Liver (tissue), 9 donors: Measurements from ENCODE around the gene CDC14A. TPM values are rescaled to one million over a fixed set of nuclear protein-coding genes. Genes with fewer than 3 reads are reported as not detected.

Experiments
- DNase-seq: peaks from one replicate; pipeline ENCODE4 v3.0.0-alpha.2; 2017; ENCODE audit warnings: low spot score
- H3K27ac ChIP-seq, 2 donors: one replicate each; pipeline ENCODE4 v1.7.0; 2013; ENCODE audit warnings: inconsistent platforms in 2 of 2, low read length in 2 of 2, control low read depth in 1 of 2, low read depth in 1 of 2, mild to moderate bottlenecking in 1 of 2
- H3K27me3 ChIP-seq, 4 donors: one replicate each; pipeline versions ENCODE4 v1.6.1 to v1.7.0; 2013; ENCODE audit warnings: low read length in 3 of 4, inconsistent platforms in 1 of 4, mild to moderate bottlenecking in 1 of 4, moderate library complexity in 1 of 4; ENCODE audit not compliant: control insufficient read depth in 4 of 4, insufficient read depth in 4 of 4
- H3K36me3 ChIP-seq, 4 donors: one replicate each; pipeline versions ENCODE4 v1.6.1 to v1.7.0; 2013; ENCODE audit warnings: low read length in 3 of 4, mild to moderate bottlenecking in 3 of 4, low read depth in 1 of 4, moderate library complexity in 1 of 4; ENCODE audit not compliant: control insufficient read depth in 4 of 4, insufficient read depth in 3 of 4
- H3K4me1 ChIP-seq, 4 donors: one replicate each; pipeline versions ENCODE4 v1.6.1 to v1.7.0; 2013; ENCODE audit warnings: low read length in 3 of 4, mild to moderate bottlenecking in 3 of 4, moderate library complexity in 1 of 4; ENCODE audit not compliant: control insufficient read depth in 4 of 4, insufficient read depth in 4 of 4
- H3K4me3 ChIP-seq, 3 donors: one replicate each; pipeline versions ENCODE4 v1.6.1 to v1.7.0; 2013; ENCODE audit warnings: low read length in 3 of 3, control low read depth in 1 of 3, low read depth in 1 of 3, mild to moderate bottlenecking in 1 of 3
- H3K9ac ChIP-seq, 2 donors: one replicate each; pipeline ENCODE4 v1.7.0; 2013; ENCODE audit warnings: low read length in 2 of 2, mild to moderate bottlenecking in 2 of 2, moderate library complexity in 2 of 2, control low read depth in 1 of 2, low read depth in 1 of 2
- H3K9me3 ChIP-seq, 4 donors: one replicate each; pipeline versions ENCODE4 v1.6.1 to v1.7.0; 2013; ENCODE audit warnings: low read length in 3 of 4; ENCODE audit not compliant: control insufficient read depth in 4 of 4
- ATF3 ChIP-seq: IDR thresholded peaks from 2 replicates; pipeline ENCODE4 v1.6.1; 2016; ENCODE audit warnings: antibody characterized with exemption
- CTCF ChIP-seq: fragments of 150-350 bp; IDR thresholded peaks from 2 replicates; pipeline ENCODE4 v1.5.1; 2017; ENCODE audit warnings: improper control_type of control experiment, low read depth, low read length; ENCODE audit not compliant: missing input control
- EGR1 ChIP-seq, 2 donors: IDR thresholded peaks; 2 replicates each; pipeline ENCODE4 v1.6.1; 2016 to 2018; ENCODE audit warnings: antibody characterized with exemption in 2 of 2, low read depth in 2 of 2
- FOXA1 ChIP-seq: IDR thresholded peaks from 2 replicates; pipeline ENCODE4 v1.6.1; 2016; ENCODE audit warnings: antibody characterized with exemption
- FOXA2 ChIP-seq: IDR thresholded peaks from 2 replicates; pipeline ENCODE4 v1.6.1; 2016; ENCODE audit warnings: antibody characterized with exemption
- GABPA ChIP-seq, 2 donors: IDR thresholded peaks in 1 of 2; conservative IDR thresholded peaks in 1 of 2; 2 replicates each; pipeline ENCODE4 v1.6.1; 2016; ENCODE audit warnings: antibody characterized with exemption in 2 of 2, mild to moderate bottlenecking in 1 of 2, moderate library complexity in 1 of 2
- HNF4A ChIP-seq, 2 donors: conservative IDR thresholded peaks; 2 replicates each; pipeline ENCODE4 v1.6.1; 2016; ENCODE audit warnings: antibody characterized with exemption in 2 of 2, mild to moderate bottlenecking in 2 of 2
- HNF4G ChIP-seq: IDR thresholded peaks from 2 replicates; pipeline ENCODE4 v1.6.1; 2016; ENCODE audit warnings: antibody characterized with exemption
- JUND ChIP-seq, 2 donors: IDR thresholded peaks; 2 replicates each; pipeline ENCODE4 v1.6.1; 2016; ENCODE audit warnings: antibody characterized with exemption in 2 of 2
- NR2F2 ChIP-seq: IDR thresholded peaks from 2 replicates; pipeline ENCODE4 v1.6.1; 2016; ENCODE audit warnings: antibody characterized with exemption
- RAD21 ChIP-seq, 2 donors: IDR thresholded peaks; 2 replicates each; pipeline ENCODE4 v1.6.1; 2016; ENCODE audit warnings: antibody characterized with exemption in 2 of 2, mild to moderate bottlenecking in 2 of 2
- RXRA ChIP-seq, 2 donors: IDR thresholded peaks; 2 replicates each; pipeline ENCODE4 v1.6.1; 2017 to 2018; ENCODE audit warnings: antibody characterized with exemption in 2 of 2, mild to moderate bottlenecking in 1 of 2
- SP1 ChIP-seq: IDR thresholded peaks from 2 replicates; pipeline ENCODE4 v1.6.1; 2018; ENCODE audit warnings: antibody characterized with exemption, mild to moderate bottlenecking
- TAF1 ChIP-seq: conservative IDR thresholded peaks from 2 replicates; pipeline ENCODE4 v1.6.1; 2016; ENCODE audit warnings: antibody characterized with exemption, mild to moderate bottlenecking
- YY1 ChIP-seq: IDR thresholded peaks from 2 replicates; pipeline ENCODE4 v1.6.1; 2016; ENCODE audit warnings: antibody characterized with exemption, mild to moderate bottlenecking
- WGBS: extraction: QIAGEN DNeasy Blood & Tissue Kit; methylation state at CpG from one replicate; pipeline ENCODE4 v1.1.7; 2013; 5-methylcytosine and 5-hydroxymethylcytosine counted together
- polyA plus RNA-seq, 2 donors: library from polyadenylated mRNA; stranded (reverse) in 1 of 2; unstranded in 1 of 2; fragments of 200-250 nt in 1 of 2; fragments of >200 nt in 1 of 2; fragmentation: Nextera tagmentation in 1 of 2; extraction: Ambion mirVana in 1 of 2; gene quantifications; one replicate each; pipeline versions ENCODE4 v1.2.1 to v1.2.3, GENCODE V29; 2013 to 2015
- total RNA-seq, 2 donors: library from RNA; depleted of rRNA; stranded (reverse); fragments of >200 nt; gene quantifications; one replicate each; pipeline ENCODE4 v1.2.3, GENCODE V29; 2014
- TF ChIP-seq, protein P1 (sequence below): IDR thresholded peaks from 2 replicates; pipeline ENCODE4 v1.6.1; 2016; ENCODE audit warnings: antibody characterized with exemption, mild to moderate bottlenecking
- TF ChIP-seq, protein P2 (sequence below): IDR thresholded peaks from 2 replicates; pipeline ENCODE4 v1.6.1; 2016; ENCODE audit warnings: antibody characterized with exemption
- donor health status: healthy.
- donor health status: healthy.
- donor health status: healthy.
- donor health status: healthy.
- donor health status: healthy.

The CDC14A gene
- total and polyA plus RNA-seq, 4 donors = 0.39 to 4.1 (median 2.6) TPM

DNA sequence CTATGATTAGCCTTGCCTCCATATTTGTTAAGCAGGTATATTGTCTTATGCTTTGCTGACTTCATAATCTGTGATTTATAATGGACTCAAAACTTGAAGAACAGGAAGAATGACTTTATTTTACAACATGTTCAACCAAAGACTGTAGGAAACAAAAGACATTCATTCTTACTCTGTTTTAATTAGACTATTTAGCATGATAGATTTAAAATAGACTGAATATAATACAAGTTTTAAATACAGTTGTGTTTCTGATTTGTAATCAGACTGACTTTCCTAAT lies 63.1 kb downstream of the CDC14A start:
- Histone ChIP-seq H3K4me3 (no peak overlapping the region), H3K4me1 (no peaks in the 10 kb centered on the region), H3K9me3 (no peaks in the 10 kb centered on the region), H3K27me3 (no peaks in the 10 kb centered on the region), H3K27ac (no peak overlapping the region), H3K36me3 (no peaks in the 10 kb centered on the region), H3K9ac (no peak overlapping the region)
- DNase-seq = no peak
- TF ChIP-seq FOXA2 = no peak
- TF ChIP-seq CTCF = no peak
- TF ChIP-seq EGR1 (IDR thresholded peaks at IDR 0.05; ENCODE audit: low read depth in 2 of 2) = no peak
- no peak for TF ChIP-seq RXRA (IDR thresholded peaks at IDR 0.05)
- TF ChIP-seq HNF4G = no peak

- H3K27me3 ChIP-seq = no peaks in the 10 kb centered on the region
- DNase-seq = no peak
- TF ChIP-seq GABPA (IDR thresholded peaks at IDR 0.05 in 1 of 2, conservative IDR thresholded peaks at IDR 0.05 in 1 of 2) (no peak), RXRA (IDR thresholded peaks at IDR 0.05) (no peak), FOXA1 (no peak), HNF4A (conservative IDR thresholded peaks at IDR 0.05) (no peak), TAF1 (no peak), YY1 (no peak), ATF3 (no peak), SP1 (no peak), JUND (IDR thresholded peaks at IDR 0.05) (no peak), HNF4G (no peak), NR2F2 (no peak)
Observed at GRCh38 chr1:100419072-100419471, 66.8 kb downstream of the CDC14A start.

GRCh38 chr1:100422065-100422464 lies 69.8 kb downstream of the CDC14A start:
- no peak for DNase-seq
- Histone ChIP-seq H3K36me3 (no peaks in the 10 kb centered on the region), H3K9ac (no peak overlapping the region), H3K4me1 (no peaks in the 10 kb centered on the region), H3K9me3 (no peaks in the 10 kb centered on the region), H3K4me3 (no peak overlapping the region), H3K27ac (no peak overlapping the region), H3K27me3 (no peaks in the 10 kb centered on the region)
- no peak for TF ChIP-seq GABPA (IDR thresholded peaks at IDR 0.05 in 1 of 2, conservative IDR thresholded peaks at IDR 0.05 in 1 of 2)
- TF ChIP-seq, protein P1, sequence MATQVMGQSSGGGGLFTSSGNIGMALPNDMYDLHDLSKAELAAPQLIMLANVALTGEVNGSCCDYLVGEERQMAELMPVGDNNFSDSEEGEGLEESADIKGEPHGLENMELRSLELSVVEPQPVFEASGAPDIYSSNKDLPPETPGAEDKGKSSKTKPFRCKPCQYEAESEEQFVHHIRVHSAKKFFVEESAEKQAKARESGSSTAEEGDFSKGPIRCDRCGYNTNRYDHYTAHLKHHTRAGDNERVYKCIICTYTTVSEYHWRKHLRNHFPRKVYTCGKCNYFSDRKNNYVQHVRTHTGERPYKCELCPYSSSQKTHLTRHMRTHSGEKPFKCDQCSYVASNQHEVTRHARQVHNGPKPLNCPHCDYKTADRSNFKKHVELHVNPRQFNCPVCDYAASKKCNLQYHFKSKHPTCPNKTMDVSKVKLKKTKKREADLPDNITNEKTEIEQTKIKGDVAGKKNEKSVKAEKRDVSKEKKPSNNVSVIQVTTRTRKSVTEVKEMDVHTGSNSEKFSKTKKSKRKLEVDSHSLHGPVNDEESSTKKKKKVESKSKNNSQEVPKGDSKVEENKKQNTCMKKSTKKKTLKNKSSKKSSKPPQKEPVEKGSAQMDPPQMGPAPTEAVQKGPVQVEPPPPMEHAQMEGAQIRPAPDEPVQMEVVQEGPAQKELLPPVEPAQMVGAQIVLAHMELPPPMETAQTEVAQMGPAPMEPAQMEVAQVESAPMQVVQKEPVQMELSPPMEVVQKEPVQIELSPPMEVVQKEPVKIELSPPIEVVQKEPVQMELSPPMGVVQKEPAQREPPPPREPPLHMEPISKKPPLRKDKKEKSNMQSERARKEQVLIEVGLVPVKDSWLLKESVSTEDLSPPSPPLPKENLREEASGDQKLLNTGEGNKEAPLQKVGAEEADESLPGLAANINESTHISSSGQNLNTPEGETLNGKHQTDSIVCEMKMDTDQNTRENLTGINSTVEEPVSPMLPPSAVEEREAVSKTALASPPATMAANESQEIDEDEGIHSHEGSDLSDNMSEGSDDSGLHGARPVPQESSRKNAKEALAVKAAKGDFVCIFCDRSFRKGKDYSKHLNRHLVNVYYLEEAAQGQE = no peak
- no peak for TF ChIP-seq HNF4A (conservative IDR thresholded peaks at IDR 0.05)
- no peak for TF ChIP-seq TAF1
- TF ChIP-seq NR2F2 = no peak
- TF ChIP-seq RAD21 (IDR thresholded peaks at IDR 0.05) = no peak
- TF ChIP-seq YY1 = no peak
- no peak for TF ChIP-seq FOXA2
- TF ChIP-seq RXRA (IDR thresholded peaks at IDR 0.05) = no peak
- TF ChIP-seq, protein P2, sequence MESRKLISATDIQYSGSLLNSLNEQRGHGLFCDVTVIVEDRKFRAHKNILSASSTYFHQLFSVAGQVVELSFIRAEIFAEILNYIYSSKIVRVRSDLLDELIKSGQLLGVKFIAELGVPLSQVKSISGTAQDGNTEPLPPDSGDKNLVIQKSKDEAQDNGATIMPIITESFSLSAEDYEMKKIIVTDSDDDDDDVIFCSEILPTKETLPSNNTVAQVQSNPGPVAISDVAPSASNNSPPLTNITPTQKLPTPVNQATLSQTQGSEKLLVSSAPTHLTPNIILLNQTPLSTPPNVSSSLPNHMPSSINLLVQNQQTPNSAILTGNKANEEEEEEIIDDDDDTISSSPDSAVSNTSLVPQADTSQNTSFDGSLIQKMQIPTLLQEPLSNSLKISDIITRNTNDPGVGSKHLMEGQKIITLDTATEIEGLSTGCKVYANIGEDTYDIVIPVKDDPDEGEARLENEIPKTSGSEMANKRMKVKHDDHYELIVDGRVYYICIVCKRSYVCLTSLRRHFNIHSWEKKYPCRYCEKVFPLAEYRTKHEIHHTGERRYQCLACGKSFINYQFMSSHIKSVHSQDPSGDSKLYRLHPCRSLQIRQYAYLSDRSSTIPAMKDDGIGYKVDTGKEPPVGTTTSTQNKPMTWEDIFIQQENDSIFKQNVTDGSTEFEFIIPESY = no peak
- no peak for TF ChIP-seq EGR1 (IDR thresholded peaks at IDR 0.05; ENCODE audit: low read depth in 2 of 2)
- TF ChIP-seq ATF3 = no peak
- no peak for TF ChIP-seq CTCF
- TF ChIP-seq SP1 = no peak
- no peak for TF ChIP-seq HNF4G
- TF ChIP-seq FOXA1 = no peak
- no peak for TF ChIP-seq JUND (IDR thresholded peaks at IDR 0.05)
- WGBS = 96% methylated on average over 2 of the region's 2 CpGs

More at GRCh38 chr1:100419072-100419471, 66.8 kb downstream of the CDC14A start:
- 72% methylated on average over 2 of the region's 2 CpGs for WGBS
- Histone ChIP-seq H3K9ac (no peak overlapping the region), H3K36me3 (no peaks in the 10 kb centered on the region), H3K27ac (no peak overlapping the region), H3K9me3 (no peaks in the 10 kb centered on the region), H3K4me3 (no peak overlapping the region), H3K4me1 (no peaks in the 10 kb centered on the region)
